ENCODE data around the gene SRSF12. TPM values are rescaled to one million over a fixed set of nuclear protein-coding genes. Genes with fewer than 3 reads are reported as not detected.
"Not testable (repeated sequence)": the region's sequence is repeated elsewhere in the genome, so short reads cannot be mapped to it uniquely, and the experiment has no call there.

Gene SRSF12
- total and polyA plus RNA-seq, 2 donors (not counting 3 experiments of a cell fraction or from before 2014, with no cell fraction given) = 0.07 to 0.18 TPM

DNA sequence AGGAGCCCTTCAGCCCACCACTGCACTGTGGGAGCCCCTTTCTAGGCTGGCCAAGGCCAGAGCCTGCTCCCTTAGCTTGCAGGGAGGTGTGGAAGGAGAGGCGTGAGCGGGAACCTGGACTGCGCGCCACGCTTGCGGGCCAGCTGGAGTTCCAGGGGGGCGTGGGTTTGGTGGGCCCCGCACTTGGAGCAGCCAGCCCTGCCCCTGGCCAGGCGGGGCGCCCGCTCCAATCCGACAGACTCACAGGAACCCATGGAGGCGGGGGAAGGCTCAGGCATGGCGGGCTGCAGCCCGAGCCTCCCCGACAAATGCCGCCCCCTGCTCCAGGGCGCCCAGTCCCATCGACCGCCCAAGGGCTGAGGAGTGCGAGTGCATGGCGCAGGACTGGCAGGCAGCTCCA lies 52.9 kb downstream of the SRSF12 start:
- H3K79me2 ChIP-seq (ENCODE audit: control insufficient read depth, insufficient read depth, low read length); H3K9ac ChIP-seq (replicated peaks; ENCODE audit: extremely low read depth, insufficient read depth, low read length); H3K9me1 ChIP-seq (replicated peaks; ENCODE audit: control insufficient read depth, extremely low read depth, insufficient read depth, low read length); H3K4me2 ChIP-seq (ENCODE audit: insufficient read depth, low read length); POLR2A ChIA-PET; FAIRE-seq; DNase-seq (ENCODE audit: low read depth, low spot score); intact Hi-C loops (cut with micrococcal nuclease); H2AFZ ChIP-seq (ENCODE audit: low read depth, low read length); H3K27me3 ChIP-seq (ENCODE audit: control insufficient read depth in 2 of 2, insufficient read depth in 2 of 2, low read length in 2 of 2); CTCF ChIA-PET; H3K9me3 ChIP-seq (replicated peaks; ENCODE audit: control insufficient read depth, insufficient read depth, low read length); H3K27ac ChIP-seq (ENCODE audit: insufficient read depth, low read depth, low read length); H3K4me3 ChIP-seq (replicated peaks in 1 of 3; ENCODE audit: insufficient read depth in 1 of 3, low read depth in 1 of 3, low read length in 3 of 3); H3K36me3 ChIP-seq (ENCODE audit: control insufficient read depth in 2 of 2, extremely low read depth in 1 of 2, insufficient read depth in 2 of 2, low read length in 2 of 2); dilution Hi-C loops (cut with MboI; ENCODE audit: extremely low pct_ligation_motif_present, low sequenced_read_pairs); BruUV-seq (replicated peaks); H3K4me1 ChIP-seq (ENCODE audit: control insufficient read depth, extremely low read depth, insufficient read depth, low read length); H4K20me1 ChIP-seq (replicated peaks; ENCODE audit: control insufficient read depth, extremely low read depth, insufficient read depth, low read length): not testable (repeated sequence)

DNA sequence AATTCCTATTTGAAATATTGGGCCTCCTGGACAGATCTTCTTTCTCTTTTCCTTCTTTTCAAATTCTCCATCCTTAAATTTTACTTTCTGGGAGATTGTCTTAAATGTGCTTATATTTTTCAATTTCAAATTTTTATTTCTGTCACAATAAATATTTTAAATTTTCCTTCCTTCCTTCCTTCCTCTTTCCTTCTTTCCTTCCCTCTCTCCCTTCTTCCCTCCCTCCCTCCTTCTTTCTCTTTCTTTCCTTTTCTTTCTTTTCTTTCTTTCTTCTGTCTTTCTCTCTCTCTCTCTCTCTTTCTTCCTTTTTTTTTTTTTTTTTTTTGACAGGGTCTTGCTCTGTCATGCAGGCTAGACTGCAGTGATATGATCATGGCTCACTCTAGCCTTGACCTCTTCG lies 54.0 kb downstream of the SRSF12 start:
- FAIRE-seq (no peak), DNase-seq (ENCODE audit: low read depth, low spot score) (no peak)
- Histone ChIP-seq H3K9me1 (replicated peaks; ENCODE audit: control insufficient read depth, extremely low read depth, insufficient read depth, low read length) (no peaks in the 10 kb centered on the region), H3K27ac (ENCODE audit: insufficient read depth, low read depth, low read length) (no peak overlapping the region), H3K4me1 (ENCODE audit: control insufficient read depth, extremely low read depth, insufficient read depth, low read length) (no peaks in the 10 kb centered on the region), H3K9ac (replicated peaks; ENCODE audit: extremely low read depth, insufficient read depth, low read length) (no peak overlapping the region), H4K20me1 (replicated peaks; ENCODE audit: control insufficient read depth, extremely low read depth, insufficient read depth, low read length) (no peaks in the 10 kb centered on the region), H3K79me2 (ENCODE audit: control insufficient read depth, insufficient read depth, low read length) (no peaks in the 10 kb centered on the region), H3K36me3 (ENCODE audit: control insufficient read depth in 2 of 2, extremely low read depth in 1 of 2, insufficient read depth in 2 of 2, low read length in 2 of 2) (no peaks in the 10 kb centered on the region), H3K4me2 (ENCODE audit: insufficient read depth, low read length) (no peak overlapping the region), H3K27me3 (ENCODE audit: control insufficient read depth in 2 of 2, insufficient read depth in 2 of 2, low read length in 2 of 2) (peaks cover 1 to 9% of the 10 kb centered on the region in 2 experiments), H3K9me3 (replicated peaks; ENCODE audit: control insufficient read depth, insufficient read depth, low read length) (no peaks in the 10 kb centered on the region), H2AFZ (ENCODE audit: low read depth, low read length) (no peak overlapping the region), H3K4me3 (replicated peaks in 1 of 3; ENCODE audit: insufficient read depth in 1 of 3, low read depth in 1 of 3, low read length in 3 of 3) (no peak overlapping the region)
- intact Hi-C loops (cut with micrococcal nuclease) (no loop called here), dilution Hi-C loops (cut with MboI; ENCODE audit: extremely low pct_ligation_motif_present, low sequenced_read_pairs) (no loop called here)
- ChIA-PET CTCF (no interaction called here), POLR2A (no interaction called here)
- TF ChIP-seq MYC (IDR thresholded peaks at IDR 0.05; ENCODE audit: low read depth, low read length) = no peak
- TF ChIP-seq, protein P1, sequence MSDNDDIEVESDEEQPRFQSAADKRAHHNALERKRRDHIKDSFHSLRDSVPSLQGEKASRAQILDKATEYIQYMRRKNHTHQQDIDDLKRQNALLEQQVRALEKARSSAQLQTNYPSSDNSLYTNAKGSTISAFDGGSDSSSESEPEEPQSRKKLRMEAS (IDR thresholded peaks at IDR 0.05; ENCODE audit: insufficient read depth, insufficient read length) = no peak
- TF ChIP-seq JUN (IDR thresholded peaks at IDR 0.05; ENCODE audit: borderline replicate concordance, insufficient read depth, insufficient read length, low read depth) = no peak
- TF ChIP-seq, protein P2, sequence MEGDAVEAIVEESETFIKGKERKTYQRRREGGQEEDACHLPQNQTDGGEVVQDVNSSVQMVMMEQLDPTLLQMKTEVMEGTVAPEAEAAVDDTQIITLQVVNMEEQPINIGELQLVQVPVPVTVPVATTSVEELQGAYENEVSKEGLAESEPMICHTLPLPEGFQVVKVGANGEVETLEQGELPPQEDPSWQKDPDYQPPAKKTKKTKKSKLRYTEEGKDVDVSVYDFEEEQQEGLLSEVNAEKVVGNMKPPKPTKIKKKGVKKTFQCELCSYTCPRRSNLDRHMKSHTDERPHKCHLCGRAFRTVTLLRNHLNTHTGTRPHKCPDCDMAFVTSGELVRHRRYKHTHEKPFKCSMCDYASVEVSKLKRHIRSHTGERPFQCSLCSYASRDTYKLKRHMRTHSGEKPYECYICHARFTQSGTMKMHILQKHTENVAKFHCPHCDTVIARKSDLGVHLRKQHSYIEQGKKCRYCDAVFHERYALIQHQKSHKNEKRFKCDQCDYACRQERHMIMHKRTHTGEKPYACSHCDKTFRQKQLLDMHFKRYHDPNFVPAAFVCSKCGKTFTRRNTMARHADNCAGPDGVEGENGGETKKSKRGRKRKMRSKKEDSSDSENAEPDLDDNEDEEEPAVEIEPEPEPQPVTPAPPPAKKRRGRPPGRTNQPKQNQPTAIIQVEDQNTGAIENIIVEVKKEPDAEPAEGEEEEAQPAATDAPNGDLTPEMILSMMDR (IDR thresholded peaks at IDR 0.05; ENCODE audit: extremely low read depth in 1 of 2, insufficient read depth in 1 of 2, low read depth in 1 of 2, low read length in 2 of 2) = no peak
- no TSS peak for BruUV-seq (replicated peaks)

Data from endothelial cell of umbilical vein (primary cell).